Esophagus squamous epithelium (tissue), 5 donors: ENCODE results near the gene PDE3A. TPM values are rescaled to one million over a fixed set of nuclear protein-coding genes. Genes with fewer than 3 reads are reported as not detected.

Source experiments
- DNase-seq: peaks from one replicate; lab custom pipeline; 2025; lab: John Stamatoyannopoulos, UW
- H3K27ac ChIP-seq, 4 donors: fragments of 200-600 bp; sonication (generic); one replicate each; pipeline ENCODE4 v1.5.1; 2016 to 2019; ENCODE audit warnings: mild to moderate bottlenecking in 1 of 4
- H3K27me3 ChIP-seq, 4 donors: fragments of 200-600 bp; sonication (generic); 1 replicate in 3 of 4; 2 replicates in 1 of 4; pipeline versions ENCODE4 v1.5.1 to v1.6.0; 2017 to 2021; ENCODE audit warnings: antibody characterized with exemption in 1 of 4
- H3K36me3 ChIP-seq, 3 donors: fragments of 200-600 bp; sonication (generic); one replicate each; pipeline ENCODE4 v1.5.1; 2016 to 2019
- H3K4me1 ChIP-seq, 3 donors: fragments of 200-600 bp; sonication (generic); one replicate each; pipeline ENCODE4 v1.5.1; 2017 to 2019
- H3K4me3 ChIP-seq, 4 donors: fragments of 200-600 bp; sonication (generic); 1 replicate in 3 of 4; 2 replicates in 1 of 4; pipeline ENCODE4 v1.5.1; 2016 to 2019; ENCODE audit warnings: mild to moderate bottlenecking in 2 of 4, moderate library complexity in 1 of 4
- H3K9me3 ChIP-seq, 3 donors: fragments of 200-600 bp; sonication (generic); one replicate each; pipeline ENCODE4 v1.5.1; 2016 to 2019
- POLR2A ChIP-seq, 4 donors: fragments of 450-650 bp; IDR thresholded peaks; one replicate each; pipeline ENCODE4 v1.6.1; 2017; ENCODE audit warnings: antibody characterized with exemption in 4 of 4, mild to moderate bottlenecking in 4 of 4, moderate library complexity in 3 of 4
- WGBS, 2 donors: methylation state at CpG; one replicate each; pipeline ENCODE4 v1.1.5; 2018; 5-methylcytosine and 5-hydroxymethylcytosine counted together
- intact Hi-C: fragments of 100-400 bp; cut with DNase I; formaldehyde crosslinking; loops from one replicate; pipeline ENCODE4 v1.15.0; 2022
- total RNA-seq, 4 donors: library from RNA; depleted of rRNA; stranded (reverse); fragments of >200 nt; gene quantifications; one replicate each; pipeline ENCODE4 v1.1.0, GENCODE V29; 2016
- TF ChIP-seq, protein P1 (sequence below), 6 experiments: fragments of 450-650 bp in 4 of 6; fragments of 200-600 bp in 2 of 6; sonication (generic) in 2 of 6; IDR thresholded peaks; one replicate each; pipeline ENCODE4 v1.5.1; 2016 to 2019; ENCODE audit warnings: antibody characterized with exemption in 6 of 6, mild to moderate bottlenecking in 4 of 6, moderate library complexity in 4 of 6
- donor health status: DM: yes; HTN: yes; CAD: no.

PDE3A gene
- total RNA-seq, 4 donors from 2014 or later = 0.30 to 5.5 (median 3.1) TPM

DNA sequence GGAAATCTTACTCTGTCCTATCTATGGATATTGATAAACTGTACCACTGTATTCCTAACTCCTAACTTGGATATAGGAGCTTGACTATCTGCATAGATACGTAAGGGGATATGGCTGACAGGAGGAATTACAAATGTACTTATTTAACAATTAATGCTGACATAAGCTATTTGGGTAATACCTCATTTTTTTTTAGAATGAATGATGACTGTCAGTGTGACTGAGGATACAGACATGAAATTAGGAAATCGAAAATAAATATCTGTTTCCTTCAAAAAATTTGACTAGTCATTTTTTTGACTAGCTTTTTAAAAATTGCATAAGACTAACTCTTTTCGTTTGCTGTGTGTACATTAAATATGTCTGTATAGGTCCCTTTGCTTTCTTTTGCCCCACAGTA is 74.9 kb downstream of the PDE3A start:
- Histone ChIP-seq H3K4me1 (peaks cover 0 to 16% (median 0%) of the 10 kb centered on the region in 3 donors), H3K9me3 (no peaks in the 10 kb centered on the region), H3K27me3 (no peaks in the 10 kb centered on the region), H3K27ac (no peak overlapping the region), H3K36me3 (no peaks in the 10 kb centered on the region), H3K4me3 (no peak overlapping the region)
- TF ChIP-seq, protein P1, sequence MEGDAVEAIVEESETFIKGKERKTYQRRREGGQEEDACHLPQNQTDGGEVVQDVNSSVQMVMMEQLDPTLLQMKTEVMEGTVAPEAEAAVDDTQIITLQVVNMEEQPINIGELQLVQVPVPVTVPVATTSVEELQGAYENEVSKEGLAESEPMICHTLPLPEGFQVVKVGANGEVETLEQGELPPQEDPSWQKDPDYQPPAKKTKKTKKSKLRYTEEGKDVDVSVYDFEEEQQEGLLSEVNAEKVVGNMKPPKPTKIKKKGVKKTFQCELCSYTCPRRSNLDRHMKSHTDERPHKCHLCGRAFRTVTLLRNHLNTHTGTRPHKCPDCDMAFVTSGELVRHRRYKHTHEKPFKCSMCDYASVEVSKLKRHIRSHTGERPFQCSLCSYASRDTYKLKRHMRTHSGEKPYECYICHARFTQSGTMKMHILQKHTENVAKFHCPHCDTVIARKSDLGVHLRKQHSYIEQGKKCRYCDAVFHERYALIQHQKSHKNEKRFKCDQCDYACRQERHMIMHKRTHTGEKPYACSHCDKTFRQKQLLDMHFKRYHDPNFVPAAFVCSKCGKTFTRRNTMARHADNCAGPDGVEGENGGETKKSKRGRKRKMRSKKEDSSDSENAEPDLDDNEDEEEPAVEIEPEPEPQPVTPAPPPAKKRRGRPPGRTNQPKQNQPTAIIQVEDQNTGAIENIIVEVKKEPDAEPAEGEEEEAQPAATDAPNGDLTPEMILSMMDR (IDR thresholded peaks at IDR 0.05) = no peak
- TF ChIP-seq POLR2A (IDR thresholded peaks at IDR 0.05) = no peak
- 55 to 56% methylated on average over 3 of the region's 3 CpGs for WGBS, 2 donors
- intact Hi-C loops = no loop called here
- DNase-seq = no peak

DNA sequence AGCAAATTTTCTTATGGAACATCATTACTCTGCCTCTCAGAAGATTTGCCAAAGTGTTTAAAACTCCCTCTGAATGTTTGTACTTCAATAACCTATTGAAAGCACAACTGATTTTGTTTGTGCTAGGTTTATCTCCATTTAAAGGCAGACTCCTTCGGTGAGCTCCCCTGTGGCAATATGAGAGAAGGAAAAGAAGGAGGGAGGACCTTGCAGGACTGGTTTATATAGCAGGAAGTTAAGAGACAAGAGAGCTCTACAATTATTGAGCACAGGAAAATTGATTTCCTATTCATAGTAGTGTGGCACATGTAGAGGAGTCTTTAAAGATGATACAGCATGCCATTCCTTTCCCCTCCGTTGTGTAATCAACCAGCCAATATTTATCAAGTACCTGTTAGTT is 75.5 kb downstream of the PDE3A start:
- Histone ChIP-seq H3K4me3 (no peak overlapping the region), H3K27ac (no peak overlapping the region), H3K4me1 (peaks cover 0 to 16% (median 0%) of the 10 kb centered on the region in 3 donors), H3K27me3 (no peaks in the 10 kb centered on the region), H3K9me3 (no peaks in the 10 kb centered on the region), H3K36me3 (no peaks in the 10 kb centered on the region)
- intact Hi-C loops = no loop called here
- no peak for DNase-seq
- TF ChIP-seq, protein P1 (IDR thresholded peaks at IDR 0.05) = no peak
- TF ChIP-seq POLR2A (IDR thresholded peaks at IDR 0.05) = no peak
- 40 to 66% methylated on average over 2 of the region's 2 CpGs for WGBS, 2 donors

DNA sequence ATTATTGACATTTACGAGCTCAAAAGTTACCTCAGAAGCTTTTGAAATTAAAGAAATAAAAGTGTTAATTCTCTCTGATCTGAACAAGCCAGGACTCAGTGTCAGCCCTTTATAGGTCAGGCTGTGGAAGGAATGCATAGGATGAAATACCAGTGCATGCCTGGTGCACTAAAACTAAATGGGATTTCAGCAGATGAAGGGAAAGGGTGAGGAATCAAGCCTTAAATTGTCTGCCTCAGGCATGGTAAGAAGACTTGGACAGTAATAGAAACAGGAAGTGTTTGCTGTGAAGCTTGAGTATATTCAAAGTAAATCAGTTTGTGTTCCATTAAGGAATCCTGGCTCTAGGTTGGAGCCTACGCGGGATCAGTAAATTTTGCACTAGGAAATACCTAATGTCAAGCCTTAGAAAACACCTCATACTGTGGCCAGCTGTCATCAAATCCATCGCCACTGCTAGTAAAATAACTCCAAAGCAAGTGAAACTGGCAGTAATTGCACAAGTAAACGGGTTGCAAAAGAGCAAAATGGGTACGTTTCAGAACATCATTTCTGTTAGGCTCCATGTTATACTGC is 76.3 kb downstream of the PDE3A start:
- Histone ChIP-seq H3K4me1 (peaks cover 0 to 16% (median 0%) of the 10 kb centered on the region in 3 donors), H3K27me3 (no peaks in the 10 kb centered on the region), H3K27ac (peak overlapping the region in 1 of 4 donors; percentile 22), H3K9me3 (no peaks in the 10 kb centered on the region), H3K36me3 (no peaks in the 10 kb centered on the region), H3K4me3 (no peak overlapping the region)
- 64 to 85% methylated on average over 6 of the region's 6 CpGs for WGBS, 2 donors
- TF ChIP-seq, protein P1 (IDR thresholded peaks at IDR 0.05) = no peak
- TF ChIP-seq POLR2A (IDR thresholded peaks at IDR 0.05) = no peak
- intact Hi-C loops = no loop called here
- DNase-seq = no peak

DNA sequence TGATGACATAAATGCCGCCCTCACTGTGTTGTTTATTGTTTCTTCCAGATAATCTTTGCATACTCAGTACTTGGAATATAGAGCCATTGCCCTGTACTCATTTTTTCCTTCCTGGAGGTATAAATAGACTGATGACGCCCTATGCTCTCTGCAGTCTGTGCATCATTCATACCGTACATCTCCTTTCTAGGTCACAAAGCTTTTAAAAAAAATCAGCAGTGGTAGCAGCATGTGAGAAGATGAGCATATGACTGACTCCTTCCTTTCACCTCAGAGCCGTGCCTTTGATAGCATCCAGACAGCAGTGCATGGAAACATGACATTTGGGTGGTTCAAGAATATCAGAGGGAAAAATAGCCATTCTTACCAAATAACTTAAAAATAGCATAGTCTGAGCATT is 77.3 kb downstream of the PDE3A start:
- Histone ChIP-seq H3K36me3 (no peaks in the 10 kb centered on the region), H3K27ac (peak overlapping the region in 1 of 4 donors; percentile 14), H3K9me3 (no peaks in the 10 kb centered on the region), H3K4me1 (peaks cover 0 to 21% (median 0%) of the 10 kb centered on the region in 3 donors), H3K27me3 (no peaks in the 10 kb centered on the region), H3K4me3 (no peak overlapping the region)
- intact Hi-C loops = no loop called here
- 66 to 79% methylated on average over 4 of the region's 4 CpGs for WGBS, 2 donors
- TF ChIP-seq, protein P1 (IDR thresholded peaks at IDR 0.05) = no peak
- TF ChIP-seq POLR2A (IDR thresholded peaks at IDR 0.05) = no peak
- no peak for DNase-seq

DNA sequence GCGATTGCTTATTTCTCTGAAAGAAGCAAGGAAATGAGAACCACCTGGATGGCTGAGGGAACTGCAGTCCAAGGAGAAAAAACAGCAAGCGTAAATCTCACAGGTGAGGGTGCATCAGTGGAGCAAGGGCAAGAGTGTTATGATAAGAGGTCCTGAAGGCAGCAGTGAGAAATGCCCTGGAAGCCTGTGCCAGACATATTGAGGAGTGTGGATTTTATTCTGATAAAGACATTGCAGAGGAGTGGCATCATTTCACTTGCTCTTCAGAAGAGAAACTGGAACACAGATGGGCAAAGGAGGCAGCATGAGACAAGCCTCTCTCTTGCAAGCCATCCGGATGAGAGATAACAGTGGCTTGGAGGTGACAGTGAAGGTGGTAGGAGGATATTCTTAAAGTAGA is 78.5 kb downstream of the PDE3A start:
- Histone ChIP-seq H3K27me3 (no peaks in the 10 kb centered on the region), H3K9me3 (no peaks in the 10 kb centered on the region), H3K36me3 (no peaks in the 10 kb centered on the region), H3K4me3 (no peak overlapping the region), H3K4me1 (peaks cover 0 to 26% (median 0%) of the 10 kb centered on the region in 3 donors), H3K27ac (no peak overlapping the region)
- no peak for TF ChIP-seq POLR2A (IDR thresholded peaks at IDR 0.05)
- TF ChIP-seq, protein P1 (IDR thresholded peaks at IDR 0.05) = no peak
- DNase-seq = no peak
- intact Hi-C loops = no loop called here
- WGBS, 2 donors = 85 to 90% methylated on average over 3 of the region's 3 CpGs
